ENCODE measurements around the gene LYRM9.
"Not testable (repeated sequence)": the region's sequence is repeated elsewhere in the genome, so short reads cannot be mapped to it uniquely, and the experiment has no call there.

The LYRM9 gene

GRCh38 chr17:27905447-27906225, 12.5 kb upstream of the LYRM9 start:
- no peak for DNase-seq

- DNase-seq, result no peak
Observed at GRCh38 chr17:27904534-27905446, 11.6 kb upstream of the LYRM9 start.

DNA sequence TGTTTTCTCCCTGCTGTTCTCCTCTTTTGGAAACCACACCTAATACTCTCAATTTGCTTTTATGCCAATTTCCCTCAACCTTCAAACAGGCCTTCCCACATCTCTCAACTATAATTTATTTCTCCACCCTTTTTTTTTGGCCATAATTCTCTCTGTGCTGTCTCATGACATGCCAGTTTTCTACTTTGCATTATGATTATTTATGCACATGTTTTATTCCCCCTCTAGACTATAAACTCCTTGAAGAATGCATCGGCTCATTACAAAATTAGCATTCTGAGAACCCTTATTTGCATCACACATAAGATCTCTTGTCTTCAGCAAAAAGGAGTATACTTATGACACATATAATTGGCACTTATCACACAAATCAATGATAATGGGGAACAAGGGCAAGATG, 10.9 kb upstream of the LYRM9 start:
- DNase-seq, result no peak

GRCh38 chr17:27899525-27899924, 6.4 kb upstream of the LYRM9 start:
- no peak for DNase-seq

DNA sequence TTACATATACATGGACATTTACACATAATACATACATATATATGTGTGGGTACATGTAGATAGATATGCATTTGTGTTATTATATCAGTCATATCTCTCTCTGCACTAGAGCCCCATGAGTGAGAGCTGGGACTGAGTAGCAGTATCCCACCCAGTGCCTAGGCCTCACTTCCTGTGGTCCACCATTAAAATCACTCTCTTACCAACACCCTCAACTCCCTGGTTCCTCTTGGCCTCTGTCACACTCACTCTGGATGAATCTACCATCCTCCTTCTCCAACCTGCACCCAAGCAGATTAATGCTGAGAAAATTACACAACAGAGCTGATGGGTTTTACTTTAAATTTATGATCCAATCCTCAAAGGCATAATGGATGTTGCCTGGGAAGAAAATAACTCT, 4.9 kb upstream of the LYRM9 start:
- no peak for DNase-seq

- DNase-seq, result no peak
Observed at GRCh38 chr17:27896701-27897100, 3.5 kb upstream of the LYRM9 start.

DNA sequence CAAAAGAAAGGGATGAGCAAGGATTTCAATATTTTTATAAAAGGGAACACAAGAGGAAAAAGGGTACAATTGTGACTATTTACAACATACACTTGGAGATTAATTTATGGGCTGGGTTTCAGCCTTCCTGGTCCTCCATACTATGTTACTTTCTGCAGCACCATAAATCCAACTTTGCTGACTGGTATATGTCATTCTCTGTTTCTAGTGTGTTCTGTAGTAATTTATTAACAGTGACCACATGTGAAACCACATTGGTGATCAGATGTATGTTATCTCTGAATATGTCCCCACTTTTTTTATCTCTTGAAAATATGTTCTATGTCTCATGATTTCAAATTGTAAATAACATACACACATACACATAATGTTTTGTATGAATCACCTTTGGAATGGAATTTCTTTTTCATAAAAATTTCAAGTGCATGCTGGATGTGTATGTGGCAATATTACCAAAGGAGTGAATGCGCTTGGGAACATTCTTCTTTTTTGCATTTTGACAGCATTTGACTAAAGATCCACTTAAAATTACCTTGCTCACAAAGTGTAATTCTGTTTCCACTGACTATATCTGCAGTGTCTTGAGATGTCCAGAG, 2.9 kb upstream of the LYRM9 start:
- DNase-seq, result no peak

GRCh38 chr17:27895123-27895895, 2.1 kb upstream of the LYRM9 start:
- no peak for DNase-seq

- no peak for DNase-seq
Observed at GRCh38 chr17:27893841-27894503, 807 bp upstream of the LYRM9 start.

- DNase-seq, result no peak
Observed at GRCh38 chr17:27892542-27892865, 661 bp downstream of the LYRM9 start.

DNA sequence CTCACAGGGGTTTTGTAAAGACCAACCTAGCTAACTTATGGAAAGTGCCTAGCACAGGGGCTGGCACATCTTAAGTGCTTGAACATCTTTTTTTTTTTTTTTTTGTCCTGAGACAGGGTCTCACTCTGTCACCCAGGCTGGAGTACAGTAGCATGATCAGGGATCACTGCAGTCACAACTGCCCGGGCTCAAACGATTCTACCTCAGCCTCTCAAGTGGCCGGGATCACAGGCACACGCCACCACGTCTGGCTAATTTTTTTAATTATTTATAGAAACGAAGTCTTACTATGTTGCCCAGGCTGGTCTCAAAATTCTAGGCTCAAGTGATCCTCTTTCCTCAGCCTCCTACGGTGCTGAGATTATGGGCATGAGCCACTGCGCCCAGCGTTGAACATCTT, 1.3 kb downstream of the LYRM9 start:
- DNase-seq, result no peak

DNA sequence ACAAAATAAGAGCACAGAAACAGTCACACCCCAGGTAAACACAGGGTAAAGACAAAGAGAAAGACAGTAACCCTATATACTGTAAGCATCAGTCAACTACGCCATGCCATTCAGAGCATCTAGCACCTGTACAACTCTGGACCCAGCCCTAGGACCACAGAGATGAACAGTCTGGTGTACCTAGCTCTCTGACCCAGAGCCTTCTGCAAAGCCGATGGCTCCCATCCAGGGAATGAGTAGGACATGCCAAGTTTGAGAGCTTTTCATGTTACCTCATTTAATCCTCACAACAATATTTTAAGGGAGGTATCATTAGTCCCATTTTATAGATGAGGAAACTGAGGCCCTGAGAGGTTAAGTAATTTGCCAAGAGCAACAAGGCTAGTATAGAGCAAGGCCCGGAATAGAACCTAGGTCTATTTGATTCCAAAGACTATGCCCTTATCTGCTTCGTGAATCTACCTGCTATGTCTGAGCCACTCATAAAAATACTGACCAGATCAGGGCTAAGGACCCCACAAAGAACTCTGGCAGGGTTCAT, 3.4 kb downstream of the LYRM9 start:
- DNase-seq, result no peak

DNA sequence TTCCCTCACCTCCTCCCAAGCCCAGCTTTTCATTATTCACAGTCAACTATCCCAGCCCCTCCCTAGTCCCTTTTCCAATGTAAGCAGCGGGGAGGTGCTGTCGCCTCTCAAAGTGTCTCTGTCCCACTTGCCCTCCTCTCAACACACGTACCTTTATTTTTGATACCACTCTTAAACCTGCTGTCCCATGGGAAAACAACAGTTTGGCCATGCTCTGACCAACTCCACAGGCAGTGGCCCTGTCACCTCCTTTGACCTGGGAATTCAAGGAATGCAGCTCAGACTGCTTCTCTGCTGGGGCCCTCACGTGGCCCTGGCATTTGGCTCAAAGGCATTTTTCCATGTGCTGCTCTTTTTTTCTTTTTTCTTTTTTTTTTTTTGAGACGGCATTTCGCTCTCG, 4.2 kb downstream of the LYRM9 start:
- no peak for DNase-seq

- no peak for DNase-seq
Observed at GRCh38 chr17:27888067-27888466, 5.1 kb downstream of the LYRM9 start.

DNA sequence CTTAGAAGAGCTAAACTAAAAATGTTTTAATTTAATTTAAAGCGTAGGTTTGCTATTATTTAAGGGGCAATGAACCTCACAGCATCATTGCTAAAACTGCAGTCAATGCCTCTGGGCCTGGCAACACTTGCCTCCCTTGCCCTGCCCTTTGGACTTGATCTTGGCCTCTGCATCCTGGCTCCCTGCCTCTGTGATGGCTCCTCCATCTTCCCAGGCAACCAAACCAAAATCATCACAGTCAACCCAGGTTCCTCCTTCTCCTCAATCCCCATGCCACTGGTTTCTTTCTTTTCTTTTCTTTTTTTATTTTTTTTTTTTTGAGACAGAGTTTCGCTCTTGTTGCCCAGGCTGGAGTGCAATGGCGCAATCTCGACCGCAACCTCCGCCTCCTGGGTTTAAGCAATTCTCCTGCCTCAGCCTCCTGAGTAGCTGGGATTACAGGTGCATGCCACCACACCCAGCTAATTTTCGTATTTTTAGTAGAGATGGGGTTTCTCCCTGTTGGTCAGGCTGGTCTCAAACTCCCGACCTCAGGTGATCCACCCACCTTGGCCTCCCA, 6.7 kb downstream of the LYRM9 start:
- DNase-seq, result not testable (repeated sequence)

DNA sequence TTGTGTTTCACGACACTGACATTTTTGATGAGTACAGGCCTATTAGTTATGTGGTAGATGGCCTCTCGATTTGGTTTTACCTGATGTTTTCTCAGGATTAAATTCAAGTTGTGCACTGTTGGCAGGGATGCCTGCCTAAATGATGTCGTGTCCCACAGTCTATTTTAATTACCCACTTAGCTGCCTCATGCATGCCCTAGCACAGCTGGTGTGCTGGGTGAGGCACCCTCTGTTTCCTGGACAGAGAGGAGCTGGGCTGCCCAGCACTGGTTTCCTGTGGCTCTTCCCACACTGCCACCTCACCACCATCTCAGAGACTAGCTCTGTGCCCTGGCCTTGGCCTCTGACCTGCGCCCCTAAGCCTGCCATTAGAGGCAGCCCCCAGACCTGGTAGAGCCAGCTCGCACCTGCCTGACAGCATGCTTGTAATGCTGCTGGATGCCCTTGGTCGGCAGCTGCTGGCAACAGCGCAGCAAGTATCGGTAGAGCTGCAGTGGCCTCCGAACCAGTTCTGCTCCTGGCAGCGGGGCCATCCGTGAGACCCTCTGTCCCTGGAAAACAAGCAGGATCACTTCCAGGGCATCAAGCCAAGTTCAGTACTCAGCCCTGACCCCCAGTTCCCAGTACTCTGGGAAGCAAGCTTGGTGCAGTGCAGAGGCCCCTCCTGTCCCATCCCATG, 10.9 kb downstream of the LYRM9 start:
- DNase-seq, result no peak

- peak; percentile 48 for DNase-seq
Observed at GRCh38 chr17:27879987-27880608, 13.1 kb downstream of the LYRM9 start.

GRCh38 chr17:27878776-27879562, 14.2 kb downstream of the LYRM9 start:
- DNase-seq, result no peak

DNA sequence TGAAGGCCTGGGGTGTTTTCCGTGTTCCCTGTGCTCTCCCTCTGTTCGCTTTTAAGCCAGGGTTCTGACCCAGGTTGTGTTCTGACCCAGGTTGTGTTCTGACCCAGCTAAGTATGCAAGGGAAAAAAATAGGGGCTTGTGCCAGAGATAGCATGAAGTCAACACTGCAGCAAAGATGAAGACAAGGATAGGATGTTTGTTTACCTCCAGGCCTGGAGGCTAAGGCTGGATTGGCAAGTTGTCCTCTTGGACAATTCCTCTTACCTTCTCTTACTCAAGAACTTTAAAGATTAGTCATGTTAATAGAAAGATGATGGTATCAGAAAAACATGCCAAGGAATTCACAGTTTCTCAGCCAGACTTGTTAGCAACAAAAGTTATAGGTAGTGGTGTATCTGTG, 19.4 kb downstream of the LYRM9 start:
- DNase-seq, result no peak

GRCh38 chr17:27873211-27873610, 20.0 kb downstream of the LYRM9 start:
- no peak for DNase-seq
